ENCODE results near the gene ZDHHC11.

DNA sequence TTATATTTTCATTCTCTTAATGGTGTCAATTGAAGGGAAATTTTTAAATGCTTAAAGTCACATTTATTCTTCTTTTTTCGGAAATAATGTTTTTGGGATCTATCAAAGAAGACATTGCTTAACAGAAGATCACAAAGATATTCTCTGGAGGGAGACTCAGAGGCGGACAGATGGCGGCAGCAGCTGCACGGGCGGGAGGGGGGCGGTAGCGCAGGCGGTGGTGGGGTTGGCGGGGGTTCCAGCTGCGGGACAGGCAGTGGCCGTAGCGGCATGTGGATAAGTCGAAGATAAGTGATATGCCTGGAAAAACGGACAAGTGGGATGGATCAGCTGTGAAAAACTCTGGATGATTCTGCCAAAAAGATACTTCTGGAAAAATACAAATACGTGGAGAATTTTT is 34.6 kb downstream of the ZDHHC11 start:
- TF ChIP-seq, protein P1, sequence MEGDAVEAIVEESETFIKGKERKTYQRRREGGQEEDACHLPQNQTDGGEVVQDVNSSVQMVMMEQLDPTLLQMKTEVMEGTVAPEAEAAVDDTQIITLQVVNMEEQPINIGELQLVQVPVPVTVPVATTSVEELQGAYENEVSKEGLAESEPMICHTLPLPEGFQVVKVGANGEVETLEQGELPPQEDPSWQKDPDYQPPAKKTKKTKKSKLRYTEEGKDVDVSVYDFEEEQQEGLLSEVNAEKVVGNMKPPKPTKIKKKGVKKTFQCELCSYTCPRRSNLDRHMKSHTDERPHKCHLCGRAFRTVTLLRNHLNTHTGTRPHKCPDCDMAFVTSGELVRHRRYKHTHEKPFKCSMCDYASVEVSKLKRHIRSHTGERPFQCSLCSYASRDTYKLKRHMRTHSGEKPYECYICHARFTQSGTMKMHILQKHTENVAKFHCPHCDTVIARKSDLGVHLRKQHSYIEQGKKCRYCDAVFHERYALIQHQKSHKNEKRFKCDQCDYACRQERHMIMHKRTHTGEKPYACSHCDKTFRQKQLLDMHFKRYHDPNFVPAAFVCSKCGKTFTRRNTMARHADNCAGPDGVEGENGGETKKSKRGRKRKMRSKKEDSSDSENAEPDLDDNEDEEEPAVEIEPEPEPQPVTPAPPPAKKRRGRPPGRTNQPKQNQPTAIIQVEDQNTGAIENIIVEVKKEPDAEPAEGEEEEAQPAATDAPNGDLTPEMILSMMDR (conservative IDR thresholded peaks at IDR 0.05; ENCODE audit: low read depth, low read length), result no peak
- no peak for TF ChIP-seq EZH2phosphoT487 (IDR thresholded peaks at IDR 0.05; ENCODE audit: borderline replicate concordance, low read length)
